GM19043 (cell line): ENCODE data around the gene CHRNB4.

ENCODE experiments used
- ATAC-seq: cut with Tn5 transposase; IDR thresholded peaks from one replicate; pipeline ENCODE4 v1.9.1; 2021; ENCODE audit warnings: low read depth; ENCODE audit not compliant: unreplicated experiment

Gene CHRNB4

DNA sequence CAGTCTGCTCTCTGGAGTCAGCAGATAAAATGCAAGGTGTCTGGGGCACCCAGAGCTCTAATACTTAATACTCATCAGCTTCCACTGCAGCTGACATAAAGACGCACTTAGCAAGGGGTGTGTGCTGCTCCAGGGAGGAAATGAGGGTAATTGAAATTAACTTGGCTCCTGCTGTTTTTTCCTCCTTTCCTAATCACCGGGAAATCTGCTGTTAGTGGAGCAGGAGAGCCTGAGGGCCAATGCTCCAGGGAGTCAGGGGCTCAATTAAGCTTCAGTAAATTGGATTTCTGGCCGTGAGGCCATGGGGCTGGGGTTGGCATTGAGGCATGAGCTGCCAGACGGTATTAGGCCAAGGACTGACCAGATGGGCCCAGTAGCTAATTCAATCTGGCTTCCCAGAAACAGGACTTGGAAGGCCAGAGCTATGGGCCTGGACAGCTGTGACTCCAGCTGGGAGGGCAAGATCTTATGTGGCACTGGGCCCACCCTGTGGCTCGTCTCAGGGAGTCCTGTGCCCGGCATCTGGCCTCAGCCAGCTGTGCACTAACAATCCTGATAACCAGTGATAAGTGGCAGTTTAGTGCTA lies 30.7 kb upstream of the CHRNB4 start:
- ATAC-seq = no peak

DNA sequence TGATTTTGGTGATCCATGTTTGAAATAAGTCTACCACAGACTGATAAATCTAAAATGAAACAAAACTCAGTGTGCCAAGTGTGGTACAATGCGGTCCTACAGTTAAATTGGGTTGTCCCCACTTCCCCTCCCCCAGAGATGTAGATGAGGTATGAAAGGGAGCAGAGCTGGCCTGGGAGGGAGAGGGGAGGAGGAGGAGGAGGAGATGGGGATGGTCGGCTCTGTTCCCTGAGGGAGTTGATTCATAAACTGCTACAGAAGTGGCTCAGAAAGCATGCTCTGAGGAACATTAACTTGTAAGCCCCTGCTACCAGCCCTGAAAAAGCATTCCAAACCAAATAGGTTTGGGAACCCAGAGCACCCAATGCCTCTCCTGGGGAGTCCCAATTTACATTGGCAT lies 28.0 kb upstream of the CHRNB4 start:
- no peak for ATAC-seq

DNA sequence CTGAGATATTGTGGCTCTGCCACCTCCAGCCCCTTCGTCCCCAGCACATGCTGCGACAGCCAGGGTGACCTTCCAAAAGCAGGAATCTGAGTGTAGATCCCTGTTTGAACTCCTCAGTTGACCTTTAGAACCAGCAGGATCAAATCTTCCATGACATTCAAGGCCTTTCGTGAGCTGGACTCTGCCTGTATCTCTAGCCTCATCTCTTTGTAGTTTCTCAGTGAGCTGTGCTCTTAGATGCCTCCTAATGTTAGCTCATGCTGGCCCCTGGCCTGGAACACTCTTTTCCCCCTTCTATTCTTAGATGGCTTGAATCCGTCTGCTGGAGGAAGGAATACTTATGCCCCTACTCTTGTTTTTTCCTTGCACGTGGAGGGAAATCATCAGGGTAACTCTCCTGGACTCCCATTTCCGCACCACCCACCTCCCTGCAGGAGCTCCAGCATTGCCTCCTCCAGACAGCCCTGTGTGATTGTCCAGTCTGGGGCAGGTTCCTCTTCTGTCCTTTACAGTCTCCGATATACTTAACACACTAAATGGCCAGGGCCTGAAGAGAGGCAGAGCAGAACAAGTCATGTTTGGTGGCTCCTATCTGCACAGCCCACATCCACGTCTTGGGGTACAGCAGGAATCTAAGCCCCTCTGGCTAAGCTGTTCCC lies 26.7 kb upstream of the CHRNB4 start:
- no peak for ATAC-seq

DNA sequence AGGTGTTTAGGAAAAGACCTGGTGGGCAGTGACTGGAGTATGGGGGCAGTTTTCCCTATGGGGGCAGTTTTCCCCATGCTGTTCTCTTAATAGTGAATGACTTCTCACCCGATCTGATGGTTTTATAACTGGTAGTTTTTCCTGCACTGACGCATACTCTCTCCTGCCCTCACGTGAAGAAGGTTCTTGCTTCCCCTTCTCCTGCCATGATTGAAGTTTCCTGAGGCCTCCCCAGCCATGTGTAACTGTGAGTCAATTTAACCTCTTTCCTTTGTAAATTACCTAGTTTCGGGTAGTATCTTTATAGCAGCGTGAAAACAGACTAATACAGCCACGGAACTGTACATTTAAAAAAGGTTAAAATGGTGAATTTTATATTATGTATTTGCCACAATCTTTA lies 25.0 kb upstream of the CHRNB4 start:
- no peak for ATAC-seq

DNA sequence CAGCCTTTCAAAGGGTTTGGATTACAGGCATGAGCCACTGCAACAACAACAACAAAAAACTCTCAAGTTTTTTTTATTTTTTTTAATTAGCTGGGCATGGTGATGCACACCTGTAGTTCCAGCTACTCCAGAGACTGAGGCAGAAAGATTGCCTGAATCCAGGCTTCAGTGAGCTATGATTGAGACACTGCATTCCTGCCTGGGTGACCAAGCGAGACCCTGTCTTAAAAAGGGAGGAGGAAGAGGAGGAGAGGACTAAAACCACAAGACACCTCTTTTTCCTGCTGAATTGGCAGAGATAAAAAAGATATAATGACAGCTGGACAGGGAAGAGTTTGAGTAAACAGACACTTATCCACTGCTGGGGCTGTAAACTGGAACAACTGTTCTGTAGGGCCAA lies 22.7 kb upstream of the CHRNB4 start:
- ATAC-seq = no peak

DNA sequence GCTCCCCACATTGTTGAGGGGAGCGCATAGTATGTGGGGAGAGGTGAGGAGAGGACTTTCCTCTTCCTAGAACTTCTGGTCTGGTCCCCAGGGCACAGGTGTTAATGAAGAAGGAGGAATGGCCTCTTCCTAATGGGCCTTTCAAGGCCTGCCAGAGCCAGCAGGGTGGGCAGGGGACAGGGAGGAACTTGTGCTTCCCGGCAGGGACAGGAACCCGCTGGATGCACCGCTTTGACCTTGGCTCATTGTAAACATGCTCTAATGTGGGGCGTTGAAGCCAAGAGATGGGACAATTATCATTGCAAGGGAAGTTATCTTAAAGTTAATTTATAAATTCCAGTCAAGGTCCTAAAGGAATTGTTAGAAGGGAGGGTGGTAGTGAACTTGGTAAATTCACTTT lies 21.0 kb upstream of the CHRNB4 start:
- no peak for ATAC-seq

DNA sequence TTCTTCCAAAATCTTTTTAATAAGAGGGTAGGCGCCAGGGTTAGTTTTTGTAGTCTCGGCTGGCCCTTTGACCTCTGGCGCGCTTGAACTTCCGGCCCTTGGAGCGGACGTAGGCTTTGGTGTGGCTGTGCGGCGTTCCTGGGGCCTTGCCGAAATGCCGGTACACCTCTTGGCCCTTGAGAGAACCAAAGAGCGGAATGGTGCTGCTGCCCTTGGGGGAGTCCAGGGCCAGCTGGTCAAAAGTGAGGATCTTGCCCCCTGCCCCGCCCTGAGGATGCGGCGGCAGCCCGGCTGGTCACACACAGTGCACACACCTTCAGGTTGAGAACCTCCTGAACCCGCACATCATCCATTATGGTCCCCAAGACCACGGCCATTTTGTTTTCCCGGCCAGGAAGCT lies 20.0 kb upstream of the CHRNB4 start:
- no peak for ATAC-seq

DNA sequence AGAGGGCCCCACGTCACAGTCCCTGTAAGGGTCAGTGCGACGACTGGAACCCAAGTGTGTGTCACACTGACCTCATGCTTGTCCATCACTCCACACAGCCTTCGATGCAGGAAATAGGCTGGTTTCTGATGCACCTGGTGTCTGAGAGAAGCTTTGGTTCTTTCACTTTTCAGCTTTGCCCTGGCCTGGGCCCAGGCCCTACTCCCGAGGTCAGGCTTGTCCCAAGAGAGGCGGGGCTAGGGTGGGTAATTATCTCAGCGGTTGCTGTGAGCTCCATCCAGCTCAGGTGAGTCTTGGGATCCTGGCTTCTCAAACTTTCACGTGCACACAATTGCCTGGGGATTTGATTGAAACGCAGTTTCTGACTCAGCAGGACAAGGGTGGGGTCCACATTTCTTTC lies 19.6 kb upstream of the CHRNB4 start:
- ATAC-seq = no peak

DNA sequence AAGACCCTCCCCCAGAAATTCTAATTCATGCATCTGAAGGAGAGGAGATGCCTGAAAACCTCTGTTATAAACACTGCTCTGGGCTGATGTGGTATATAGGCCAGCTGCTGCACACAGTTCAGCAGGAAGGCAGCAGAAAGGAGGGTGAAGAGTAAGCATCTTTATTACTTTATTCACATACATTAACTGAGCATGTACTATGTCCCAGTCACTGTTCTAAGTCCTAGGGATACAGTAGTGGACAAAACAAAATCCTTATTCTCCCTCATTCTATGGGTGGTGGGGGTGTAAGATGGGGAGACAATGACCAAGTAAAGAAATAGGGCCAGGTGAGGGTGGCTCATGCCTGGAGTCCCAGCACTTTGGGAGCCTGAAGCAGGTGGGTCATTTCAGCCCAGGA lies 17.8 kb upstream of the CHRNB4 start:
- no peak for ATAC-seq

DNA sequence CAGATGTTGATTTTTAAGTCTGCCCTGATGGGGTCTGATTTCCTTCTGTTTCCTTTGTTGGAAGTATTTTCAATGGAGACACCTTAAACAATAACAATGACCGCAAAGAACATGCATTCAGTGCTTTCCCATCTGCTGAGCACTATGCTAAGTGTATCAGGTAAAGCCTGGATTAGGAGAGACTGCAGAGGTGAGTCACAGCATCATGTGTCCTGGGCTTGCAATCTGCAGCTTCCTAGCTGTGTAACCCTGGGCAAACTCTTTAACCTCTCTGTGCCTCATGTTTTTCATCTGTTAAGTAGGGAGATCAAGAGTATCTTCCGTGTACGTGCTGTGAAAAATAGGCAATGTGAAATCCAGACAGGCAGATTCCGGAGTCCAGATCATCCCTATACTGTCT lies 13.3 kb upstream of the CHRNB4 start:
- no peak for ATAC-seq

DNA sequence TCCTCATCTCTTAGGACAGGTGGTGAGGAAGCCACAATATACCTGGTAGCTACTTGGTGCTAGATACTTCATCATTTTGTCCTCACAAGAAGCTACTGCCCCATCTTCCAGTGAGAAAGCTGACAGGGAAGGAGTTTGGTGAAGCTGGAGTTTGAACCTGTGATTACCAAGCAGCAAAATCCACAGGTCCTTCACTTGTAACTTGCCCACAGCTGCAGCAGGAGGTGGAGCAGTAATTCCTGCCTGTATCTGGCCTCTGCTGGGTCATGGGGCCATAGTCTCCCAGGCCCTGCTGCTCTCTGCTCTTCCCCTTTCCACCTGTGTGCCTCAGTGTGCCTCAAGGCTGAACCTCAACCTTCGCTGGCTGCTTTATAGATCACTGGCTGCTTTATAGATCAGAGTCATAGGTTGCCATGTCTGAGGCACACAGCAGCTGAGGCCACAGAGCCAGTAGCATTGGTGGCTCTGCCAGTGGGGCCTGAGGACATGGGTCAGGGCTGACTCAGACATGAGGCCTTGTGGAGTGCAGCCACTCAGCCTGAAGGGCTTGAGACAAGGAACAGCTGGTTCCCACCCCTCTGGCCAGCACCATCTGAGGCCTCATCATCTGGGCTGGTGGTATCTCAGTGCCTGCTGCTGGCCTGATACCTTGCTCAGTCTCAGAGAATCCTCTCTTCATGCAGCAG lies 11.1 kb upstream of the CHRNB4 start:
- no peak for ATAC-seq

DNA sequence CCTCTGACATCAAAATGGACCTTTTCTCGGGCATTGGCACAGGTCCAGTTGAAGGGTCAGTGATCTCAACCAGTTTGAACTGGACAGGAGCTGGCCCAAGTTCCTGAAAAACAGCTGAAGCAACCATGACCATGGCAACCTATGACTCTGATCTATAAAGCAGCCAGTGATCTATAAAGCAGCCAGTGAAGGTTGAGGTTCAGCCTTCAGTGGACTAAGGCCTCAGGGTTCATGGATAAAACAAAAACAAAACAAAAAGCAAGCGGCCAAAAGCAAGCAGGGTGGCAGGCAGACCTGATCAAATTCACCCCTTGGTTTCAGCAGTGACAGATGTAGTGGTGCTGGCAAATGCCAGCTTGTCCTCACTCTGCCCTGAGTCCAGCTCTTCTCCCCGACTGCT lies 10.0 kb upstream of the CHRNB4 start:
- ATAC-seq = no peak

DNA sequence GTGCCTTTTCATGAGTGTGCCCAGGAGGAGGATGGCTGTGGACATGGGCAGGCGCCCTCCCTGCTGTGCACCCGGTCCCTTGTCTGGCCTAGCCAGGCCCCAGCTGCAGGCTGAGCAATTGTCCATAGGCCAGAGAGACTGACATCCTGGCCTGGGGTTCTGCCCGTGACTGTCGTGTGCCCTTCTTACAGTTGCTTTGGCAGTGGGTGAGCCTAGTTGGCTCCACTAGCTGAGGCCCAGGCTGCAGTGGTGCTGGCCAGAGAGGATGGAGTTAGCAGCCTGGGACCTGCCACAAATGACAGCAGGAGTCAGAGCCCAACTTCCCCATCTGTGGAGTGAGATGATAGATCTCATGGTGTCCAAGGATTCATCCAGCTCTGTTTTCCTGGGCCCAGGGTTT lies 9.0 kb upstream of the CHRNB4 start:
- no peak for ATAC-seq

DNA sequence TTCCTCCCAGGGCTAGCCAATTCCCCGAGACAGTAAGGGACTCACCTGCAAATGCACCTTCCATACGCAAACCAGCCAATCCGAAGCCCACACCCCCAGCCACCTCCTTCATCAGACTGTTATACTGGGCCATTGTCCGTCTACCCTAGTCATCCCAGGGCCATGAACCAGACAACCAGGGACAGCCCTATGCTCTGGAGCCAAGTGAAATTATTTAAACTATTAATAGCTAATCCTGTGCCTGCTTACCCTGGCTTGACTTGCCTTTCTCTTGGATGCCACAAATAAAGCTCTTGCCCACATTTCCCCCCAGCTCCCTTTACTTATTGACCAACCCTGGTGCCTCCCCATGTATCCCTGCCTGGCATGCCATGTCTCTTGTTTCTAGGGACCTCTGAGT lies 4.0 kb upstream of the CHRNB4 start:
- ATAC-seq = no peak

DNA sequence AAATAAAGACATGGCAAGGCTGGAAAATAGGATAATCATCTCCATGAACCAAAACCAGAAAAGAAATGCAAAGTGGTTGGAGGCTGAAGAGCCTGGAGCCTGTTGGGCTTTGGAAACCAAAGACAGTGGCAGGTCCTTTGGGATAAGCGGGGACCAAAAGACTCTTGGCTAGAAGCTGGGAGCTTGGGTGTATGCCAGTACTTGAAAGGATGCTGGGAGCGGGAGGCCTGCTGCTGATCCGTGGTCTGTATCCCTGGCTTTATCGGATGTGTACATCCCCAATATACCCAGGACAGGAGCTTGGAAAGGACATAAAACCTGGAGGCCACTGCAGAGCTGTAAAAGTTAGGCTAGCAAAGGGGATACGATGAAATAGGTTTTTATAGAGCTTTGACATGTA lies 1.3 kb upstream of the CHRNB4 start:
- no peak for ATAC-seq

DNA sequence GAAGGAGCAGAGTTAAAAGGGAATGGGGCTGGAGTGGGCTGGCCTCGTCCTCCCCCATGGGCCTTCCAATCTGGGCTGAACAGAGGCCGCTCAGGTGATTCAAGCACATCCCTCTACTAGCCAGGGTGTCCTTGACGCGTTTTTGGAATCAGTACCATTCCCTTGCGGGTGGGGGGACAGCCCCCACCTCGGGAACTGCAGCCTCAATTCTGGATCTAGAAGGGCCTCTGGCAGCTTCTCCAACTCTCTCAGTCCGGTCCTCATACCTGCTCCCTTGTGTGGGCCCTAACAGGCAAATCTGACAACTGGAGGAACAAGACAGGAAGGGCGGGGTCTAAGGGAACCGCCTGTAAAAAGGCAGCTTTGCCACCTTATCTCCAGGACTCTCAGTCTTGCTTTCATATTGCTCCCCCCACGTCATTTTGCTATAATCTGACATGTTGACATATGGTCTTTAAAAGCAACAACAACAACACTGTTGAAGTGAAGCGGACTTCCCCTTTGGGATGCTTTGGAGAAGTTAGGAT lies 802 bp upstream of the CHRNB4 start:
- no peak for ATAC-seq

DNA sequence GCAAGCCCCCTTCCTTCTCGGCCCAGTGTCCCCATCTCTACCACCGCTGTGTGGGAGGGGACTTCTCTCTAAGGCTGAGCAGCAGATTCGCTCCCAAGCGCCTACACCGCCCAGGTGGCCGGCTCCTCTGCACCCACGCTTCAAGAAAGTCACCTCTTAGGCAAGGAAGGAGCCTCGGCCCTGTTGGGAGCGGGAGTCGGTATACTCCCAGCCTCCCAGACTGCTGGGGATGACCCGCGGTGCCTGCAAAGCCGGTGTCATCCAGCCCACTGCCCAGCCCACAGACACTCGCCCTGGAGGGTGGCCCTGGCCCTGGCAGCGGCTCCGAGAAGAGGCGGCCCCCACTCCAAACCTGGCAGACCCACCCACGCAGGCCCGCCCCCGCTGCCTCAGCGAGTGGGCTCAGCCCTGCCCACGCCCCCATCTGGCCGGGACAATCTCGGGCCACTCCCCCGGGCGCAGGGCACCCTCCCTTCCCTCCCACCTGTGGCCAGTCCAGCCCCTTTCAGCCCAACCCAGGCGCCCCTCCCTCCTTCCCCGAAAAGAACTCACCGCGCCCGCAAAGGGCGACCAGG lies 396 bp downstream of the CHRNB4 start:
- no peak for ATAC-seq

DNA sequence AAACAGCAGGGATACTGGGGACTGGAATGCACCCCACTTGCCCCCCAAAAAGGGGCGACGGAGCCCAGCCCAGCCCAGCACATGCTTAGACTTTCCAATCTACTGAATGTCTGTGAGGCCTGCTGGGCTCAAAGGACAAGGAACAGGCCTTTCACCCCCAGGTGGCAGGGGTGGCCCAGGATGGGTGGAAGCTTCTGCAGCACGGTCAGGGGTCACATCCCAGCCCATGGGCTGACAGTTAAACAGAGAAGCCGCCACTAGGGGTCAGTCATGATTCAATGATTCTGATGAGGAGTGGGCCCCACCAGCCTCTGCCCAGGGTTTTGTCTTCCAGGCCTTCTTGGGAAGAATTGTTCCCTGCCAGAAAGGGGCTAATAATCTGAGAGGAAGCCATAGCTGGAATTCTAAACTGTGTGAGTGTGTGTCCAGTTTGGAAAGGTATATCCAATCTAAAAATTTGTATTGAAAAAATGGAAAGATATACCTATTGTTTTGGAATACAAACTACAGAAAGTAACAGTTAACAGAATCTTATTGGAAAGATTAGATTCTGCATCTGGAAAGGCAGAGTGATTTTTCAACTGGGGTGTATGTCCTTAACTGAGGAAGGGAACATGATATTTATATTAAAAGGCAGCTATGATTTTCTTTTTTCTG lies 2.2 kb downstream of the CHRNB4 start:
- no peak for ATAC-seq

DNA sequence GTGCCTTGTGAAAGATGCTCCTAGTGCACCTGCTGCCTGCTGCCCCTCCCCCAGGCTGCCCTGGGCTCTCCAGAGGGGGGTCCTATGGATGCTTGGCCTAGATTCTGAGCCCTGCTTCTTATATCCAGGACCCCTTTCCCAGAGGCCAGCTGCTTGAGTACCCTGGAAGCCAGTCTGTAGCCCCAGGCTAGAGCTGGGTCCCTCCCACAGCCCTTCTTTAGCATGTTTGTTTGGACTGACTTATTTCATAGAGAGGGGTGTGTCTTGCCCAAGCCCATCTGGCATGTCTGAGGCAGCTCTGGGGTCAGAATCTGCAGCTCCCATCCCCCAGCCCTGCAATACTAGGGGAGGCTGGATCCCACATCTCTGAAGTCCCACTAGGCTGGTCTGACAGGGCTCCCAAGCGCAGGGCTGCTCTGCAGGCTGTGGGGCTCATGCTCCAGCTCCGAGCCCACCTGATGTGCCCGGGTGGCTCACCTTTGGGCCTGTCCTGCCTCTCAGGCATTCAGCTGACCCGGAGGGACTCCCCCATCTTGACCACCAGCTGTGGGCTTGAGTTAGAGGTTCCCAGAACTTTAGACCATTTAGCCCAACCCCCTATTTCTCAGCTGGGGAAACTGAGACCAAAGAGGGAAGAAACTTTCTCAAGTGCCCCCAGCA lies 3.1 kb downstream of the CHRNB4 start:
- no peak for ATAC-seq

DNA sequence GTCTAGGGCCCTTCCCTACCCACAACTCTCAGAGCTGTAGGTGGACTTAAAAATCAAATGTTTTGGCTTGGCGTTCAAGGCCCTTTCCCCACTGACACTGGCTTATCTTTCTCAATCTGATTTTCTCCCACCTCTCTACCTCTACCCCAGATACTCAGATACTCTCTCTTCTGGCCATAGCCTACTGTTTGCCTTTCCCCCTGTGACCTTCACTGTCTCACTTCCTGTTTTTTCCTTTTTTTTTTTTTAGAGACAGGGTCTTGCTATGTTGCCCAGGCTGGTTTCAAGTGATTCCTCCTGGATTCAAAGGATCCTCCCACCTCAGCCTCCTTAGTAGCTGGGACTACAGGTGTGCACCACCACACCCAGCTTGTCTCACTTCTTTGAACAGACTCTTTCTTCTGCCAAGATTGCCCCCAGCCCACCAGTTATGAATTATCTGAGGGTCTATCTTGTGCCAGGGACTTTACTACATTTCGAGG lies 4.6 kb downstream of the CHRNB4 start:
- ATAC-seq = no peak

DNA sequence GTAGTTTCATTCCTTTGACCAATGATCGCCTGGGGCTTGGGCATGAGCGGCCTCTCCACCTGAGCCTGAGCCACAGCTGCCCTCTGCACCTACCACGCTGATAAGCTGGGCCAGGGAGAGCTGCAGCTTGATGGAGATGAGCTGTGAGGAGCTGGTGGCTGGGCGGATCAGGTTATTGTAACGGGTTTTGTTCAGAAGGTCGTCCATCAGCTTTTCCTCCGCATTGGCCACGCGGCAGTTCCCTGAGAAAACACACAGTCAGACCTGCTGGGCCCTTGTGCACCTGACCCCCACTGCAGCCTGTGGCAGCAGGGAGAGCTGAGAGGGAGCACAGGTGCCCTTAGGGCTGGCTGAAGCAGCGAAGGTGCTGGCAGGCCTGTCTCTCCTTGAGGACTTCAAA lies 5.7 kb downstream of the CHRNB4 start:
- ATAC-seq = no peak
